DND-41 (cell line): ENCODE measurements around the gene ZNF891.

ENCODE experiments used
- CTCF ChIP-seq: IDR thresholded peaks from 2 replicates; pipeline ENCODE4 v1.5.1; 2012; ENCODE audit warnings: borderline replicate concordance, low read length, moderate library complexity, mild to moderate bottlenecking; ENCODE audit not compliant: poor library complexity, severe bottlenecking; ENCODE audit errors: extremely low read depth
- EZH2 ChIP-seq: IDR thresholded peaks from 3 replicates; pipeline ENCODE4 v1.6.1; 2012; ENCODE audit warnings: borderline replicate concordance, low read depth, mild to moderate bottlenecking, moderate library complexity, low read length, inconsistent platforms; ENCODE audit not compliant: severe bottlenecking

- TF ChIP-seq CTCF (no peak), EZH2 (no peak)
Observed at GRCh38 chr12:133105620-133106019, 24.5 kb downstream of the ZNF891 start.
